Measurements from ENCODE around the gene MRGPRG. TPM values are rescaled to one million over a fixed set of nuclear protein-coding genes. Genes with fewer than 3 reads are reported as not detected.

MRGPRG gene
- total RNA-seq, 1 donor from 2014 or later: not detected

DNA sequence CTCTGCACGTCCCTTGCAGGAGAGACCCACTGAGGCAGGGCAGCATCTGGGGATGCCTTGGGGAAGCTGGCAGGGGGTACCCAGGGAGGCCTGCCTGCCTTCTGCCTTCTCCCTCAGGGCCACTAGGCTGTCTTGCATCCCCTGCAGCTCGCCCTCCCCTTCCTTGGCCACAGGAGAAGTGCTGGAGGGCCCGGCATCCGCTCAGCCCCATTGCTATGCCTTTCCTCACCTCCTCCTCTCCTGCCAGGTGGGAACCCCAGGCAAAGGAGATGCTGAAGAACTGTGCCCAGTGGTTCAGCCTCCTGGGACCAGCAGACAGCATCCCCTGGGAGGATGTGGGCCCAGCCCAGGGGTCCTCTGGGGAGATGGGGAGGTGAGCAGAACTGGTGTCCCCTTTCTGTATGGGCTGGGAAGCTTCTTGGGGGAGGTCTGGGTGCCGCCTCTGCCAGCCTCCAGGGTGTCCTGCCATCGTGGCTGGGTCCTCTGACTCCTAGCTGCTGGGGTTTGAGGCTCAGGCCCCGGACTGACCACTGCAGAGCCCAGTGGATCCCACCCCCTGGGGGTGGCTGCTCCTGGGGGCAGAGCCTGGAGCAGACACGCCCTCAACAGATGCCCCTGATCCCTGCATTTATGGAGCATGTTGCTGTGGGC, 20.6 kb downstream of the MRGPRG start:
- Mint-ChIP-seq H3K27me3 (ENCODE audit: low read depth) (peaks cover 40% of the 10 kb centered on the region), H3K36me3 (no peaks in the 10 kb centered on the region), H3K27ac (no peak overlapping the region), H3K4me3 (no peak overlapping the region), H3K9me3 (no peaks in the 10 kb centered on the region), H3K4me1 (peaks cover 3% of the 10 kb centered on the region)
- peak in 1 of 2 experiments; percentile 8 for DNase-seq (ENCODE audit: low spot score in 2 of 2, unreplicated experiment in 2 of 2)
- TF ChIP-seq, protein P1, sequence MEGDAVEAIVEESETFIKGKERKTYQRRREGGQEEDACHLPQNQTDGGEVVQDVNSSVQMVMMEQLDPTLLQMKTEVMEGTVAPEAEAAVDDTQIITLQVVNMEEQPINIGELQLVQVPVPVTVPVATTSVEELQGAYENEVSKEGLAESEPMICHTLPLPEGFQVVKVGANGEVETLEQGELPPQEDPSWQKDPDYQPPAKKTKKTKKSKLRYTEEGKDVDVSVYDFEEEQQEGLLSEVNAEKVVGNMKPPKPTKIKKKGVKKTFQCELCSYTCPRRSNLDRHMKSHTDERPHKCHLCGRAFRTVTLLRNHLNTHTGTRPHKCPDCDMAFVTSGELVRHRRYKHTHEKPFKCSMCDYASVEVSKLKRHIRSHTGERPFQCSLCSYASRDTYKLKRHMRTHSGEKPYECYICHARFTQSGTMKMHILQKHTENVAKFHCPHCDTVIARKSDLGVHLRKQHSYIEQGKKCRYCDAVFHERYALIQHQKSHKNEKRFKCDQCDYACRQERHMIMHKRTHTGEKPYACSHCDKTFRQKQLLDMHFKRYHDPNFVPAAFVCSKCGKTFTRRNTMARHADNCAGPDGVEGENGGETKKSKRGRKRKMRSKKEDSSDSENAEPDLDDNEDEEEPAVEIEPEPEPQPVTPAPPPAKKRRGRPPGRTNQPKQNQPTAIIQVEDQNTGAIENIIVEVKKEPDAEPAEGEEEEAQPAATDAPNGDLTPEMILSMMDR (IDR thresholded peaks at IDR 0.05; ENCODE audit: unreplicated experiment): no peak

DNA sequence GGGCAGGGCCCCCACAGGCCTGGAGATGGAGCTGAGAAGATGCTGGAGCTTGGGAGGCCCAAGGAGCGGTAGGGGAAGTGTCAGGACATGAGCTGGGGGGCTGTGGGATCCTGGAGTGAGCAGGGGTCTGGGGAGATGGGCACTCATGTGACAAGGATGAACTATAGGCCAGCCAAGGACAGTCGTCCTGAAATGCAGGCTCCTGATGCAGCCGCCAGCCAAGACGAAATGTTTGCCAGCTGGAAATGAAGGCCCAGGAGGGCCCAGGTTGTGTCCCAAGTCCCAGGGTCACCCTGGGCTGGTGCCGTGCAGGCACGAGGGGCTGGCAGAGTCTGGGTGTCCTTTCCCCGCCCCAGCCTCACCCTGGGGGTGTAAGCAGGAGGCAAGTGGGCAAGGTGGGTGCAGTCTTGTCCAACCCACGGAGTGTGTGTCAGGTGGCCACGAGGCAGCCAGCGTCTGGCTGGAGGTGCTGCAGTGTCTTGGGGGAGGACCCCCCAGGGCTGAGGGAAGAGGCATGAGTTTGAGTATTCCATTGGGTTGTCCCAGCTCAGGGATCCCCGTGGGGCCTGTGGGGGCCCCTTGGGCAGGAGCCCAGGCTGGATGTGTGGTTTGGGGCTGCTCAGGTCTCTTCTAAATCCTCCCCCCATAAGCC, 21.4 kb downstream of the MRGPRG start:
- Mint-ChIP-seq H3K36me3 (no peaks in the 10 kb centered on the region), H3K4me1 (peaks cover 3% of the 10 kb centered on the region), H3K27me3 (ENCODE audit: low read depth) (peaks cover 31% of the 10 kb centered on the region)

DNA sequence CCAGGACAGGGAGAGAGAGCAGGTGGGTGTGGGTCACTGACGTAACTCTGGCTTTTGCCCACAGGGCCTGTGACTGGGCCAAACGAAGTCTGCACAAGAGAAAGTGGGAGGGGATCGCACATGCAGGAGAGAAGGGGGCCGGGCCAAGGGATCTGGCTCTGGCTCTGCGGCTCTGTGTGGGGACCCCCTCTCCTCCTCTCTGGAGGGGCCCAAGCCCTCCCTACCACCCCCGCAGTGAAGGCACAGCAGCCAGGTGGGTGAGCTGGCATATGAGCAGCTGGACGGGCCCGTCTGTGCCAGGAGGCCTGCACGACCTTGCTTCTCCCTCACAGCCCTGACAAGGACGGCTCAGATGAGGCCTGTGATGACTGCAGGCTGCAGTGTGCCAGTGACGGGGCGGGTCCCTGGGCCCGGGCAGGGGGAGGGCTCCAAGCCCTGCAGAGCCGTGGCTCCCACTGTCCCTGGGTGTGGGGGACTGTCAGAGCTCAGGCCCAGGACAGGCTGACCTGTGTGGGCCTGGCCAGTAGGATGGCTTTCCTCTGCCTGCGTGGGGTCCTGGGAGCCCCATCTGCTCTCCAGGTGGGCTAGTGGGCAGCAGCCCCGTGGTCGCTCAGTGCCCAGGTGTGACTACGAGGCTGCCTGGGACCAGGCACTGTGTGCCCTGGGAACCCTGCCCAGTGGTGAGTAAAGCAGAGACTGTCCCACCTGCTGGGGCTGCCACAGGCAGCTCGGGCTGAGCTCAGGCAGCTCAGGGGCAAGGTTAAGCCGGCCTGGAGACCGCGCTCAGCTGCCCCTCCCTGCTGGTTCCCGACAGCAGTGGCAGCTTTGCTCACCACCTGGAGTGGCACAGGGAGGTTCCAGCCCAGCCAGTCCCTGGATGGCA, 22.2 kb downstream of the MRGPRG start:
- DNase-seq (ENCODE audit: low spot score in 2 of 2, unreplicated experiment in 2 of 2): peak in 1 of 2 experiments; percentile 17
- peaks cover 24% of the 10 kb centered on the region for H3K27me3 Mint-ChIP-seq (ENCODE audit: low read depth)
- no peaks in the 10 kb centered on the region for H3K36me3 Mint-ChIP-seq
- H3K4me3 Mint-ChIP-seq: no peak overlapping the region
- H3K27ac Mint-ChIP-seq: no peak overlapping the region
- H3K4me1 Mint-ChIP-seq: peaks cover 3% of the 10 kb centered on the region
- TF ChIP-seq, protein P1 (IDR thresholded peaks at IDR 0.05; ENCODE audit: unreplicated experiment): no peak
- no peaks in the 10 kb centered on the region for H3K9me3 Mint-ChIP-seq

More for the DNA sequence above, 21.4 kb downstream of the MRGPRG start:
- DNase-seq (ENCODE audit: low spot score in 2 of 2, unreplicated experiment in 2 of 2): peak in 1 of 2 experiments; percentile 14
- no peaks in the 10 kb centered on the region for H3K9me3 Mint-ChIP-seq
- H3K4me3 Mint-ChIP-seq: no peak overlapping the region
- no peak overlapping the region for H3K27ac Mint-ChIP-seq
- TF ChIP-seq, protein P1 (IDR thresholded peaks at IDR 0.05; ENCODE audit: unreplicated experiment): no peak

DNA sequence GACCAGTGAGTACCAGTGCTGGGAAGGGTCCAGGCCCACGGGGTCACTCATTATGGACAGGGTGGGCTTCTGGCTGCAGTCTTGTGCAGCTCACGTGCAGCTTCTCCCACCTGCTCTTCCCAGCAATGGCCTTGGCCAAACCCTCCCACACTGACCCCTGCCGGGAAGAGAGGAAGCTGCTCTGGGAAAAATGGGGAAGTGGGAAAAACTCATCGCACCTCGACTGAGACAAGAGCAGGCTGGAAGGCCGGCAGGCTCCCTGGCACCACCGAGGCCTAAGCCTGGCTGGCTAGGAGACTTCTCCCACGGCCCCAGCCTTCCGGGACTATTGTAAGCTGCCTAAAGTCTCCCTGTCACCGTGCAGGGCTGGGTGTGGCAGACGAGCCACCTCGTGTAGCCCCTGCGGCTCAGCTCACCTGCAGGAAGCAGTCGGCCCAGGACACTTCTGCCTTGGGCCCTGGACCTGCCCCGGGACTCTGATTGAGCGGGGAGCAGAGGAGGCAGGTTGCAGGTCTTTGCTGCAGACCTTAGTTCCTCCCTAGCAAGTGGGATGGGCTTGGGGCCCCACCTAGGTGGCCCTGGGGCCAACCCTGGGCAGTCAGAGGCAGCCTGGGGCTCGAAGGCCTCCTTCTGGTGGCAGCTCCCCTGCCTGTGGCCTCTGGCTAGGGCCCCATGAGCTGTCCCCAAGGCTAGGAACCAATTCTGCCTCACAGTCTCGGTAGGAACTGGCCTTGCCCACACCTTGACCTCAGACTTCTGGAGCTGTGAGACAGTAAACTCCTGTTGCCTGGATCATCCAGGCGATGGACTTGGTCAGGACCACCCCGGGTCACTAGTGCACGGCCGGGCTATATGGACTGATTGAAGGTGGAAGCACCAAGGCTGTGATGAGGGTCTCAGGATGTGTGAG, 23.1 kb downstream of the MRGPRG start:
- peak in 1 of 2 experiments; percentile 13 for DNase-seq (ENCODE audit: low spot score in 2 of 2, unreplicated experiment in 2 of 2)
- Mint-ChIP-seq H3K27me3 (ENCODE audit: low read depth) (peaks cover 15% of the 10 kb centered on the region), H3K36me3 (no peaks in the 10 kb centered on the region), H3K4me3 (no peak overlapping the region), H3K4me1 (peaks cover 3% of the 10 kb centered on the region), H3K27ac (no peak overlapping the region), H3K9me3 (no peaks in the 10 kb centered on the region)
- TF ChIP-seq, protein P1 (IDR thresholded peaks at IDR 0.05; ENCODE audit: unreplicated experiment): no peak
